Fibroblast of skin of back (primary cell): ENCODE results near the gene PDE6B.
"Not testable (repeated sequence)": the region's sequence is repeated elsewhere in the genome, so short reads cannot be mapped to it uniquely, and the experiment has no call there.

Source experiments
- DNase-seq: peaks from one replicate; pipeline ENCODE4 v3.0.0-alpha.2; 2013

Gene PDE6B

DNA sequence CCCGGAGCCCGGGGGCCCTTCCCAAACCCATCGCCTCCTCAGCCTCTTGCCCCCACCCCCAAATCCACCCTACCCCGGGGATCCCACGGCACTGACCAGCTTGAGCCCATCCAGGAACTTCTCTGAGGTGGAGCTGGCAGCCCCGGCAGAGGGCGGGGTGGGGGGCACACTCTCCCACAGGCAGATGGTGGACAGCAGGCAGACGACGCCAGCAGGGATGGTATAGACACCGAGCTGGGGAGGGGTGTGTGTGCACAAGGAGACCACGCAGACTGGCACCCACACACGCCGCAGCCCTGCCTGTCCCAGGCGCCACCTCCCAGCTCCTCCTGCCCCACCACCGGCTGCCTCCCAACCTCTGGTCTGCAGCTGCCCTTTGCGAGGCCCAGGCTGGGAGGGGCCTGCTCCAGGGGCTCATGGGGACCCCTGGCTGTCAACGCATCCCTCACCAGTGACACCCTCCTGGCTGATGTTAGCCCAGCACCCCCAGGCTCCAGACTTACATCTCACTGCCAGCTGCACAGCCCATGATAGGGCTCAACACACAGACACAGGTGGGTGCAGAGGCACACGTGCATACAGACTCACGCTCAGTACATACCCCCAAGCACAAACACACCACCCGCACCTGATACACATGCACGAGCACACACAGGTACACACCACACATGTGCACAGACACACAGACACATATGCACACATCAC lies 59.4 kb downstream of the PDE6B start:
- DNase-seq: no peak

DNA sequence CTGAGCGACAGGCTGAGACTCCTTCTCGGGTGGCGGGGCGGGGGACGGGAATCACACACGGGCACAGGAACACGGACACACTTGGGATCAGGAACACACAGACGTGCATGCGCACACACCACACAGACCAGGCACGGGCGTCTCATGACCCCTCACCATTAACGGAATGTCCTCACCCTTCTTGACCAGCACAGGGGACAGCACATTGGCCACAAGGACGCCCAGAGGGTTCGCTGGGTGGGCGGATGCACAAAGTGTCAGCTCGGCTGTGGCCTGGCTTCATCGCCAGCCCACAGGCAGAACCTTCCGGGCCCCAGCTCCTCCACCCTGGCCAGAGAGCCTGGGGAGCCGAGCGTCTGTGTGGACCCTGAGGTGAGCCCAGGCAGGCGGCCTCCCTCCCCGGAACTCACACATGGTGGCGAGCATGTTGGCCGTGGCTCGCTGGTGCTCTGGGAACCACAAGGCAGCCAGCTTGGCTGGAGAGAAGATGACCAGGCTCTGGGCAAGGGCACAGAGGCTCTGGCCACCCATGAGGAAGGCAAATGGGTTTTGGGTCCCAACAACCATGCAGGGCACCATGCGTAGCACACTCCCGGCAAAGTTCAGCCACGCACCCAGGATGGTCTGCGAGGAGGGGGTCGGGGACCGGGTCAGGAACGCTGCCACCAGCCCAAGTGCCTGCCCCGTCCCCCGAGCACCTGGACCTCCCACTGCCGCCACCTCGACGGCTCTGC lies 60.5 kb downstream of the PDE6B start:
- DNase-seq: no peak

GRCh38 chr4:686413-687040 lies 61.2 kb downstream of the PDE6B start:
- no peak for DNase-seq

DNA sequence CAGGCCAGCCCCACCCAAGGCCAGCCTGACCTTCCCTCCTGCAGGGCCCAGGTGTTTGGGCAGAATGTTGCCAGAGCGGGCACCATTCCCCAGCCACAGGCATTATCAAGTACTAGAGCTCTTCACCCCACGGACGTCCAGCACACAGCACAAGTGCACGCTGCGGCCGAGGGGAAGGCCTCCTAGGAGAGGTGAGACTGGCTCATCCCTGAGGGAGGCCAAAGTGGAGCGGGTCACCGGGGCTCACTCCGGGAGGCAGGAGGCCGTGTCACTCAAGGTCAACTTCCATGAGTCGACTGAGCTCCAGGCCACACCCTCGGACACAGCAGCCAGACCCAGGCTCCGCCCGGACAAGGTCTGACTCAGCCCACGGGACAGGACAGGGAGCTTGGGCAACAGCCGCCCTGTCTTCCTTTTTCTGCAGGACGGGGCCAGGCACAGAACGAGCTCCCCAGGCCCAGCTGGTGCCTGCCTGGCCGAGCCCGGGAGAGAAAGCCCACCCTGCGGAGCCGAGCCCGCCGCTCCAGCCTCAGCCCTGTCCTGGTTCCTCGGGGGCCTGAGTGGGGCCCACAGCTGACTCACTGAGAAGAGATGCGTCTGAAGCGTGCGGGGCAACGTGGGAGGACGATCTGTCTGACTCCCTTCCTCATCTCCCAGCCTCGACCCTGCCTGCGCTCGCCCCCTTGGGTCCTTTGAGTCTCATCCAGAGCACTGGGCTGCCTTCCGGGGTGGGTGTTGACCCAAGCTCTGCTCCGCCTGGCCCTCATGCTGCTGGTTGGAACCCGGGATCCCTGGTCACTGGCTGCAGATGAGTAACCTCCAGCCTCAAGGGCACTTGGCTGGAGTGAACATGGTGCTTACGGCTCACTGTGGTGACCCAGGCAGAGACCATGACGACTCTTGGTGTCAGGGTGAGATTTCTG lies 61.9 kb downstream of the PDE6B start:
- peak; percentile 75 for DNase-seq

GRCh38 chr4:687971-688853 lies 62.8 kb downstream of the PDE6B start:
- DNase-seq: no peak

DNA sequence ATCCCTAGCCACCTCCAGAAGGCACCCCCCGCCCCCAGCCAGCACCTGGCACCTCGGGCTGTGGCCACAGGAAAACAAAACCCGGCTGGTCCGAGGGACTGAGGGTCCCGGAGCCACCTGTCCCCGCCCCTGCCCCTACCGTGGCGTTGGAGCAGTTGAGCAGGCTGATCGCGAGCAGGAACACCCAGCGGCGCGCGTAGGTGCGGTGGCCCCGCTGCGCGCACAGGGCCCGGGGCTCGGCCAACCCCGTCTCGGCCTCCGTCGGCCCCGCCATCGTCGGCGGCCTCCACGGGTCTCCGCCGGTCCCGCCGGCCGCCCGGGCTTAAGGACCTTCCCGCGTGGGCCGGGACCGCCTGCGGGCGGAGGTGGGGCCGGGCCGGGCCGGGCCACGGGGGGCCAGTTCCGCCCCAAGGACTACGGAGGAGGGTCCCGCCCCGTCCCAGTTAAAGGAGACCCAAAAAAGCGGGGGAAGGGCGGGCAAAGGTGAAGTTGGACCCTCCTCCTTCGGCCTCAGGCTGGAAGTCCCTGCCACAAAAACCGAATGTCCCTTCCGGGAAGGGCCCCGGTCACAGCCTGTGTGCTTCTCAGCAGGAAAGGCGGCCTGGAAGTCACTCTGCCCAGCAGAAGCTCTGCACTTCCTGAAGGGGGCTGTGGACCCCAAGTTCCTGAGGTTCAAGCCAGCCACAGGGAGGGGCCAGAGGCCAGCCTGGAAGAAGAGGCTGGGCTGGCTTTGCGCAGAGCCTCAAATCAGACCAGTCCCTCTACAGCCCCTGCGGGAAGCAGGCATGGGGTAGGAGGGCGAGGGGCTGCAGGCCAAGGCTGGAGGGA lies 63.7 kb downstream of the PDE6B start, which contains the start of gene SLC49A3:
Gene SLC49A3 (minus strand): TSS at position 298 of the 828 bp plus-strand sequence. CDS start 24 bp downstream, at position 274.
- DNase-seq: no peak

- no peak for DNase-seq
Observed at GRCh38 chr4:689723-690122, 64.3 kb downstream of the PDE6B start.

DNA sequence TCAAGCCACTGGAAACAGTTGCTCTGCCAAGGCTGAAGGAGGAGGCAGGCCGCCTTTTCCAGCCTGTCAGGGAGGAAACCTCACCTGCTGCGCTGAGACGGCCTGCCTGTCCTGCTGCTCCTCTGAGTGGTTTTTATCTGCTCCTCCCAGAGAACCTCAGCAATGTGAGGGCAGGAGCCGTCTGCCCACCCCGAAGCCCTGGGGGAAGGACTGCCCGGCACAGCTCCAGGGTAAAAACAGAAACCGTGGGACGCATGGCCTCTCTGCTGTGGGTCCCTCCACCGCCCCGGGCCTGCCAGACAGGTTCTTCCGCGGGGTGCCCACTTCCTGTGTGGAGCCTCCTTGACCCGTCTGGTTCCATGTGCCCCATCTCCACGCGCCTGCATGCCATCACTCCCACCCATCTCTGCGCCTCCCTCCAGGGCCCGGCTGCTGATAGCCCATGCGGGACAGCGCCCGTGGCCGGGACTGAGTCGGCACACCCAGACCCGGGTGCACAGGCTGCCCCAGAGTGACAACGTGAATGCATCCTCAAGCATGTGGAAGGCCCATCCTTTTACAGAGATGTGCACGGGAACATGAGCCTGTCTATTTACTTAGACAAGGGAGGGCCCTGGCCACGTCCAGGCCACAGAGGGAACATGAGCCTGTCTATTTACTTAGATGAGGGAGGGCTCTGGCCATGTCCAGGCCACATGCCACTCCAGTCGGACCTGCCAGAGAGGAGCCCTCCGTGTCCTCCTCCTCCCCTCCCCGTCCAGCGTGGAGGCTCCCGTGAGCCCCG lies 67.6 kb downstream of the PDE6B start:
- DNase-seq: no peak

- not testable (repeated sequence) for DNase-seq
Observed at GRCh38 chr4:694341-694940, 69.1 kb downstream of the PDE6B start.

GRCh38 chr4:699816-700580 lies 74.6 kb downstream of the PDE6B start:
- no peak for DNase-seq

GRCh38 chr4:700587-701264 lies 75.4 kb downstream of the PDE6B start:
- DNase-seq: no peak

GRCh38 chr4:702618-703048 lies 77.3 kb downstream of the PDE6B start:
- DNase-seq: no peak

- no peak for DNase-seq
Observed at GRCh38 chr4:703336-704197, 78.2 kb downstream of the PDE6B start.

DNA sequence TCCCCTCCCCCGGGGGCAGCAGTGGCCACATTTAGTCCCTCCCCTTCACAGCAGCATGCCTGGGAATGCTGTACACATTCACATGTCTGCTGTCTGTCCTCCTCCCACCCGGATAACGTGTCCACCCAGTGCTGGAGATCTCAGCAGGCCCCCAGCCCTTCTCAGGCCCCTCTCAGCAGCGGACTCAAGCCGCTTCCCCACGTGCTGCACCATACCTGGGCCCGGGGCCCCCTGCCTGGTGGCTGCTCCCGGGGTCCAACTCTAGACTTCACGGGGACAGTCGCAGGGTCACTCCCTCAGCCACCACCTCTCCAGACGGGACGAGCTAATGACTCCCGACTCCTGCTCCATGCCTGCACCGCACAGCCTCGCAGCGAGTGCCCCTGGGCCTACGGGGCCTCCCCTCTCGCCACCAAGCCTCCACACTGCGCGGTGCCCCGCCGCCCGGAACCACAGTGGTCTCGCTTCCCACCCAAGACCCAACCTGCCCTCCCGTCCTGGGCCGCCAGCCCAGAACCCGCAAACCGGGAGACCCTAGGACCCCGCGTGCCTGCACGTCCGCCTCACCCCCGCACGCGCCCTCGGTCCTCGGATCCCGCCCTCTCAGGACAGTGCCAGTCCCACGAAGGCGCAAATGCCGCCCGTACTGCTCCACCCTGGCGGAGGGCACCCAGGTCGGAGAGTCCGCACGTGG lies 79.0 kb downstream of the PDE6B start:
- no peak for DNase-seq

- no peak for DNase-seq
Observed at GRCh38 chr4:704971-705277, 79.6 kb downstream of the PDE6B start.
